GM21381 (cell line): ENCODE measurements around the gene DHX34.
A peak's percentile ranks its signal among the peaks of the same experiment; 100 is the strongest.

Experiments used
- ATAC-seq: cut with Tn5 transposase; IDR thresholded peaks from one replicate; pipeline ENCODE4 v1.9.1; 2021; ENCODE audit warnings: mild to moderate bottlenecking, moderate library complexity; ENCODE audit not compliant: unreplicated experiment

DHX34 gene

GRCh38 chr19:47415953-47416642 lies 67.0 kb downstream of the DHX34 start:
- no peak for ATAC-seq

- no peak for ATAC-seq
Measured at GRCh38 chr19:47416643-47416985, 67.5 kb downstream of the DHX34 start.

GRCh38 chr19:47417107-47417745 lies 68.1 kb downstream of the DHX34 start:
- ATAC-seq, result no peak

DNA sequence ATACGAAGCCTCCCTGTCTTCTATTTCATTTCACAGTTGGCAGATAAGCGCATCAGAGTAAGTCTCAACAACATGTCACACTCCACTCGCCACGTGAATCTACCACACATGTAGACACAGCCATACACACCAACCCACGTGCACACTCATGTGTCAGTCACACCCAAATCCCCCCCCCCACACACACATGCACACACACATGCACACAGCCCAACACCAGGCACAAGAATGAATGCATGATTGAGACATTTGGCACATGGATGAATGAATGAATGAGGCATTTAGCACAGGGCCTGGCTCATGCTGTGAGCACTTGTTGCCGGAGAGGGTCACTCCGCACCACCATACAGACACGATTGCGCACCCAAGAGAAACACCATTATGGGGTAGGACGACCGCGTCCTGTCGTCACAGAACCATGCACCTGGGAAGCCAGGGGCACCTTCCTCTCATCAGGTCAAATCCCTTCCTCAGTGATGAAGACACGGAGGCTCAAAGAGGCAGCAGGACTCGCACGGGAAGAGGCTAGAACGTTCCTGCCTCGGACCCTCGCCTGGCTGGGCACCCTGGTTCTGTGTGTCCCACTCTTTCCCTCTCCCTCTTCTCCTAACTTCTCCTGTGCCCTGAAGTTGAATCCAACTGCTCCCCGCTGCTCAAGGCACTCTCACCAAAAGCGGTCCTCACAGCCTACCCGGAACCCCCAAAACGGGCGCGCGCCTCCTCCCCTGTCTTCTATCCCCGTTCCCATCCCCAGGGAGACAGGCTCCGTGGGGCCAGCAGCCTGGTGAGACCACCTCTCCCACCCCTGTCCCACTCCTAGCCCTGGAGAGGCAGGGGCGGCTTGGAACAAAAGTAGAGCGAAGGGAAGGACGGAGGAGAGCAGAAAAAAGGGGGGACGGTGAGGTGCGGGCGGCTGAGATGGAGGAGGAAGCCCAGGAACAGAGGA lies 68.9 kb downstream of the DHX34 start:
- no peak for ATAC-seq

DNA sequence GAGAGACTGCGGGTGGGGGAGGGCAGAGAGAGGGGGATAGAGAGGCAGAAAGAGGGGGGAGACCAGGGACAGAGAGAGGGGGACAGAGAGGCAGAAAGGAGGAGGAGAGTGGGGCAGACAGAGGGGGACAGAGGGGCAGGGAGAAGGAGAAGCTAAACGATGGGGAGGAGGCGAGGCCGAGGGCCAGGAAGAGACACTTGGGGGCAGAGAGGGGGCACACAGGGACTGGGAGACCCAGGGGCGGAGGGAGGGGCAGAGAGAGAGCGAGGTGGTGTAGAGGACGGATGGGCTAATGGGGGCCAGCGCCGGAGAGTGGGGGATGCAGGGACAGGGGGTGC lies 69.5 kb downstream of the DHX34 start:
- ATAC-seq, result no peak

DNA sequence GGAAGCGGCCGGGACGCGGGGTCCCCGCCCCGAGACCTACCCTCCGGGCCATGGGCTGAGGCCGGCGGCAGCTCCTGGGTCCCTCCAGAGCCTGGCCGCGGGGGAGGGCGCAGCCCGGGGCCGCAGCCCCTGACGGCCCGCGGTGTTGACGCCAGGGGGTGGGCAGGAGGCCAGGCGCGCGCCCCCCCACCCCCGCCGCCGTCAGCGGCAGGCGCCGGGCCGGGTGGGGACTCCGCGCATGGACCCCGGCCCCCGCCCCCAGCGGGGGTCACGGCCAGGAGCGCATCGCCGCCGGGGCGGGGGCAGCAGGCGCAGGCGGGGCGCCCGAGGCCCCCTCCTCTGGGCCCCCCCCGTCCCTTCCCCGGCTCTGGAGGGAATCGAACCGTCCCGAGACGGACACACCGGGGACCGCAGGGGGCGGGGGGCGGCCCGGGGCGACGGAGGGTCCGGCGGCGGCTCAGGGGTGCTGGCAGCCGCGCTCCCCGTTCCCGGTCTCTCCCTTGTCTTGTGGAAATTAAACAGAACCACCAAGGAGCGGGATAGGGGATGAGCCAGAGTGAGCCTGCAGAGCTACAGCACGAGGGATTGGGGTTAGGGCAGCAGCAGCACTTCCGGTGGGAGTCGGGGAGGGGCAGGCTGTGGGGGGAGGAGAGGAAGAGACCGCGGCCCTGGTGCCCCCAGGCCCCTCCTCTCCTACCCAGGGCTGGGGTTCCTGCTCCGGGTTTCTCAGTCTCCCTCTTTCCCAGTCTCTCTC lies 70.1 kb downstream of the DHX34 start, which contains the start of gene MEIS3:
Gene MEIS3, minus strand, starts transcription at position 498 of the 754 bp plus-strand sequence. Its CDS starts 446 bp downstream, at position 52.
- no peak for ATAC-seq

DNA sequence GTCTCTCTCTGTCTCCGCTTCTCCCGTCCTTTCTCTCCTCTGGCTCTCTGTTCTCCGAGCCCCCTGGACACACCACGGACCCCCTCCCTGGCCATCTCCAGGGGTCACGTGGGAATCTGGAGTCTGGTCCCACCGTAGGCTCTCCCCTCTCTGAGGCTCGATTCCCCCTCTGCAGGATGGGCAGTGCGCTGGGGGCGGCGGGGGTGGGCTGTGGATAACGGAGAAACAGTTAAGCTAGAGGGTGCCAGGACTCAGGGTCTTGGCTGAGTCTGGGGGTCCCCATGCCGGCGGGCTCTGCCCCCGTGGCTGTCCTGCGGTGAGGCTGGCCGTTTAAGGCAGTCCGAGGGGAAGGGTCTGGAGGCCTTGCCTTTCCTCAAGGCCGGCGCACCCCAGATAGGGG lies 70.7 kb downstream of the DHX34 start:
- no peak for ATAC-seq

- no peak for ATAC-seq
Measured at GRCh38 chr19:47421244-47421786, 72.2 kb downstream of the DHX34 start.

DNA sequence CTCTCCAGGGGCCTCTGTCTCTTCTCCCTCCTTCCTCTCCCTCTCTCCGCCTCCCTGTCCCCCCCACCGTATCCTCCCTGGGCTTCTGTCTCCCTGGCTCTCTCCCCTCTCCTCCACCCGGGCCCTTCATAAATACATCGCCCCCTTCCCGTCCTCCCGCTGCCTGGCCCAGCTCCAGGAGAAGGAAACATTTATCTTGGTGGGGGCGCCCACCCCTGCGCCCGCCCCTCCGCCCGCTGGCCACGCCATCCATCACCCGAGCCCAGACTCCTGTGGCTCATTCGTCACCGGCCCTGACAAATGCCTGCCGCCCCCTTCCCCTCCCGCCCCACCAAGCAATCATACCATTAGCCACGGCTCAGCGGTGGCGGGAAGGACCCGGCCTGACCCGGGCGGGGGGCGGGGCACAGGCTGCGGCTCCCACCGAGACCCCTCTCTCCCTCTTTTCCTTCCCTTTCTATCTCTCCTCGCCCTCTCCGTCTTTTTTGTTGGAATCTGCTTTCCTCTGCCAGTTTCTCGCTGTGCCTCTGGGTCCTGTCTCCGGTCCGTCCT lies 72.8 kb downstream of the DHX34 start:
- ATAC-seq, result no peak

DNA sequence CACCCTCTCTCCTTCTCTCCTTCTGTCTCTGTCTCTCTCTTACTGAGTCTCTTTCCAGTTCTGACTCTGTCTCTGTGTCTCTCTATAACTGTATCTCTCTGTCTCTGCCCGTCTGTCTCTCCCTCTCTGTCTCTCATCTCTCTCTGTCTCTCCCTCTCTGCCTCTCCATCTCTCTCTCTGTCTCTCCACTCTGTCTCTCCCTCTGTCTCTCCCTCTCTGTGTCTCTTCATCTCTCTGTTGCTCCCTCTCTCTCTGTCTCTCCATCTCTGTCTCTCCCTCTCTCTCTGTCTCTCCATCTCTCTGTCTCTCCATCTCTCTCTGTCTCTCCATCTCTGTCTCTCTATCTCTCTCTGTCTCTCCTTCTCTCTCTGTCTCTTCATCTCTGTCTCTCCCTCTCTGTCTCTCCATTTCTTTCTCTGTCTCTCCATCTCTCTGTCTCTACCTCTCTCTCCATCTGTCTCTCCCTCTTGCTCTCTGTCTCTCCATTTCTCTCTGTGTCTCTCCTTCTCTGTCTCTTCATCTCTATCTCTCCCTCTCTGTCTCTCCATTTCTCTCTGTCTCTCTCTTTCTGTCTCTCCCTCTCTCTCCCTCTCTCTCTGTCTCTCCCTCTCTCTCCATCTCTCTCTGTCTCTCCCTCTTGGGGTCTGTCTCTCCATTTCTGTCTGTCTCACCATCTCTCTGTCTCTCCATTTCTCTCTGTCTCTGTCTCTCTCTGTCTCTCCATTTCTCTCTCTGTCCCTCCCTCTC lies 73.5 kb downstream of the DHX34 start:
- no peak for ATAC-seq

DNA sequence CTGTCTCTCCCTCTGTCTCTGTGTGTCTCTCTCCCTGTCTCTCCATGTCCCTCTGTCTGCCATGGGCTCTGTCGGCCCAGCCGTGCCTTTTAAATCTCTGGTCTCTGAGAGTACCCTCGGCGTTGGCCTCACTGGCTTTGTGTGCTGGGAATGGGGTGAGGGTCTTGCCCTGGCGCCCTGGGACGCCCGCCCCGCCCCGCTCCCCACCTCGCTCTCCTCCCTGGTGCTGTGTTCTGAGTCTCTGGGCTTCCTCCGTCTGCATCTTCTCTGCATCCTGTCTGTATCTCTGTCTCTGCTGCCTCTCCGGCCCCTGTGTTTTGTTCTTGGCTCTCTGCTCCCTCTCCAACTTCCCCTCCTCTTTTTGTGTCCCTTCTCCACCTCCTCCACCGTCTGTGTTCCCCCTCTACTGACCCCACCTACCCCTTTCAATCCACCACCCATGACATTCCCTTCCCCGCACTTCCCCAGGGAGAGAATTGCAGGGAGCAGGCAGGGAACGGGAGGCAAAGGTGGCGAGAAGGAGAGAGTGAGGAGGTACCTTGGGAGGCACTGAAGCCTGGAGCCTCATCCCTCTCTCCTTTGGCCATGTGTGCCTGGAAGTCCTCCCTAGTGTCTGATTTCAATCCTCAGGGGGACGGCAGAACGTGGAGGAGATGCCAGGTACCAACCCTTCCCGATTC lies 74.2 kb downstream of the DHX34 start:
- no peak for ATAC-seq

DNA sequence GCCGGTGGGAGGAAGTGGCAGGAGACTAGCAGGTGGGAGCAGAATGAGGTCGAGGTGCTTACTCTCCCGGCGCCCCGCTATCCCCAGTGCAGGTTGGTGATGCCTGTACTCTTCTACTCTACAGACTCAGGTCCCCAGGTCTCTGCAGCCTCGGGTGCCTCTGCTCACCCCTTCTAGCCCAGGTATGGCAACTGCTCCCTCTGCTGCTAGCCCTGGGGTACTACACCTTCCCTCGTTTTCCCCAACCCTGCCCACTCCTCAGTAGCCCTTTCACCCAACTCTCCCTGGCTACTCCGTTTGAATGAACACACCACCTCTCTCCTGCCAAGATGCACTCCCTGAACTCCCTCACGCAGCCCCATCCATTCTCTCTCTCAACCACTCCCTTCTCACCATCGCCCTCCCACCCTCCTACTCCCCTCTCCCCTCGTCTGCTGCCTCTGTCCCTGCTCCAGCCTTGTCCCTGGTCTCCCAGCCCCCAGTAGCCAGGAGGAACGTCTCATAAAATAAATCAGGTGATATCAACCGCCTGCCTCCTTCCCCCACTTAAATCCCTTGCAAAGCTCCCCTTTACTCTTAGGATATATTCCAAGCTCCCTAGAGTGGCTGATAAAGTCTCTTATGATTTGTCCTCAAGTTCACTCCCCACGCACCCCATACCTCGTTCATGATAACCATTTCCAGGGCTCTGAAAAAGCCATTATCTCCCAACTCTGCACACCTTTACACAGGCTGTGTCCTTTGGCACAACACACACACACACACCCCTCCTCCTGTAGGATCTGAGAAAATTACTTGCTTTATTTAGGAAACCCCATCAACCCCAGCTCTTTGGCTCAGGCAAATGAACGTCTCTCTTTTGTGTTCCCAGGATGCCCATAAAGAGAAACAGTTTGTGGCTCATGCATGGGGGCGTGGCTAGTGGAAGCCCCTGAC lies 78.4 kb downstream of the DHX34 start:
- peak; percentile 48 for ATAC-seq

- peak; percentile 46 for ATAC-seq
Measured at GRCh38 chr19:47428177-47428894, 79.2 kb downstream of the DHX34 start.

DNA sequence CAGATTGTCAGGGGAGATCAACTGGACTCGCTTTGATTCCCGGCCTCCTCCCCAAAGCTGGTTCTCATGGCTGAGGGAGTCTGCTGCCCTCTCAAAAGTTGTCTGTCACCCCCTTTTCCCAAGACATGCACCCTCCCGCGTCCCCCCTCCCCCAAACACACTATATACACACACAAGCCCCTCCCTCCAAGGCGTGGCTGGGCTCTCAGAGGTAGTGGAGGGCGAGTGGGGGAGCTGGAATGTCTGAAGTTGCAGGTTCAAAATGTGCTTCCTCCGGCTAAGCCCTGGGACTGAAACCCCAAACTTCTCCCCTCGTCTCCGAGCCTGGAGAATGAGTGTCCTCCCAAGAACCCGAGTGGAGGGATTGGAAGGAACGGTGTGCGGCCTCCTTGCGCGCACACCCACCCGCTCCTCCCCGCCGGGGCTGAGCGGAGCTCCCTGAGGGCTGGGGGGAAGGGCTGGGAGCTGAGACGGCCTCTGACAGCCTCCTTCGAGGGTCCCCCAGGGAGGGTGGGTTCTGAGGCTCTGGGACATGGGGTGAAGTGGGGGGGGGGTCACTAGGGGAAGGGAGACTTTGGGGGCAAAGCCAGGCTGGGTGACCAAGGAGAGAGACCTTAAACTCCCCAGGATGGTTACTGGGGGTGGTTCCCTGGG lies 80.2 kb downstream of the DHX34 start:
- ATAC-seq, result no peak

DNA sequence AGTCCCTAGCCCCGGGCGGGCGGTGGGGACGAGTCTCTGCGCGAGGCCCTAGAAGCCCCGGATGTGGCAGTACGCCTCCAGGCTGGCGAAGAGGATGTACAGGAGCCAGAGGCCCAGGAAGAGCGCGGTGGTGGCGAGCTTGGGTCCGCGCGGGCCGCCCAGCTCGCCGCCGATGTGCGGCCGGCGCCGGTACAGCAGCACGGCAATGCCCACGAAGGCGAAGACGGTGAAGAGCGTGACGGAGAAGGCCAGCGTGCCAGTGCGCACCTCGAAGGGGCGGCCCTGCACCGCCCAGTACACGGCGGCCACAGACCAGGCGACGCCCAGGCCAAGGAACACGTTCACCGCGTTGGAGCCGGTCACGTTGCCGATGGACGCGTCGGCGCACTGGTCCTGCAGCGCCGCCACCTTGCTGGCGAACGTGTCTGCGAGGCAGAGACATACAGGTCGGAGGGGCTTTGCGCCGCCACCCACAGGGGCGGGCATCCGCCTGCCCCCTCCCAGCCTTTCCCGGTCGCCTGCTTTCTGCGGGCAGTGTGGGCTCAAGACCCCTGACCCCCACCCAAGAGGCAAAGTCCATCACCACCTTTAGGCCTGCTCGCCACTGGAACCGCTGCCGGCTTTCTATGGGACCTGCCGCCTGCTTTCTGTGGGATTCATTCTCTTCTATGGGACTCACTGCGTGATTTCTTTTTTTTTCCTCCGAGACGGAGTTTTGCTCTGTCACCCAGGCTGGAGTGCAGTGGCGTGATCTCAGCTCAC lies 81.1 kb downstream of the DHX34 start:
- ATAC-seq, result no peak

DNA sequence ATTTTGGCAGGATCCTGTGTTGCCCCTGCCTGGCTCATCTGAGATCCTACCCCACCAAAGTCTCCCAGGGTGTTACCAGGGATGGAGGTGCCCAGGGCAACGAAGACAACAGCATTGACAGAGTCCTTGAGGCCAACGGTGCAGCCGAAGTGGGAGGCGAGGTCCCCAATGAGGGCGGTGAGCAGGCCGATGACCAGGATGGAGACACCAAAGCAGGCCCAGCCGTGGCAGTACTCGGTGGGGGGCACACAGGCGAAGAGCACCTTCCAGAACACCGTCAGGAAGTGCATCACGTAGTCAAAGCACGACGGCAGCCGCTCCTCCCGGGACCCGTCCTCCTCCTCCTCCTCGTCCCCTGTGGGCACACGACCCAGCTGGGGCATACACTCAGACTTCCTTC lies 83.0 kb downstream of the DHX34 start:
- ATAC-seq, result no peak
